Adipocyte (in vitro differentiated cells): ENCODE results near the gene KRT79.

Source experiments
- DNase-seq: peaks from one replicate; pipeline ENCODE4 v3.0.0-alpha.2; 2015; ENCODE audit warnings: low read depth
- H3K27me3 ChIP-seq: replicated peaks from 2 replicates; pipeline ENCODE4 v1.7.0; 2013; ENCODE audit warnings: mild to moderate bottlenecking, low read length, moderate library complexity; ENCODE audit not compliant: control insufficient read depth, insufficient read depth
- H3K36me3 ChIP-seq: 2 replicates; pipeline ENCODE4 v1.7.0; 2013; ENCODE audit warnings: low read length, mild to moderate bottlenecking, moderate library complexity; ENCODE audit not compliant: control insufficient read depth, insufficient read depth, severe bottlenecking
- H3K4me1 ChIP-seq: 2 replicates; pipeline ENCODE4 v1.7.0; 2013; ENCODE audit warnings: mild to moderate bottlenecking, low read length, moderate library complexity; ENCODE audit not compliant: control insufficient read depth, insufficient read depth
- H3K4me3 ChIP-seq: 2 replicates; pipeline ENCODE4 v1.7.0; 2013; ENCODE audit warnings: mild to moderate bottlenecking, low read length, moderate library complexity
- H3K9ac ChIP-seq: 2 replicates; pipeline ENCODE4 v1.7.0; 2013; ENCODE audit warnings: mild to moderate bottlenecking, low read length, moderate library complexity
- H3K9me3 ChIP-seq: 2 replicates; pipeline ENCODE4 v1.7.0; 2013; ENCODE audit warnings: mild to moderate bottlenecking, low read length, moderate library complexity; ENCODE audit not compliant: control insufficient read depth

Gene KRT79

DNA sequence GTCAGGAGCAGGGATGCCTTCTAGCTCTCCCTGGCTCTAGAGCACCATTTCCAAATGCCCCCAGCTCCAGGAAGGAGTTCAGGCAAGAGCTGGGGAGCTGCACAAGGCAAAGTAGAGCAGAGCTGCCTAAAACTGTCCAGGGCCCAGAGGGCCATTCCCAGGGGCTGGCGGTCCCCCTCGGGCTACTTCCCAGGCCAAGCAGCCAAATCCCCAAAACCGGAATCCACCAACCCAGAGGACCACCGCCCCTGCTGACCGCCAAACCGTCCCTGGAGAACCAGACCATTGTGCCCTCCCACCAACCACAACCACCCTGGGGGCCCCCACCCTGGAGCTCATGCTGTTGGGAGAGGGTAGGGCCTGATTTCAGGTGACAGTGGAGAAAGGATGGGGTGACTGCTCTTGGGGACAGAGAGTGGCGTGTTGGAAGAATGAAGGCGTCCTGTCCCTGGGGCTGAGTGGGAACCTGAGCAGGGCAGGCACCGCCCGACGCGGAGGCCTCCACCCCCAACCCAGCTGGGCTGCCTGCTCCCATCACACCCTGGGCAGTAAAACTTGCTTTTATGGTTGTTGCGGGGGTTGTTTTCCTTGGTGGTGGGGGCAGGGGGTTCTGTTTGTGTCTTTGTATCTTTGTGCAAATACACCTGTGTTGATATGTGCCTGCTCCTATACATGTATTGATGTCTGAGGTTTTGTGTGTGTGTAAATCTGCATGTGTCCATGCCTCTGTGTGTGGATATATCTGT lies 38.7 kb upstream of the KRT79 start:
- Histone ChIP-seq H3K9ac (no peak overlapping the region), H3K9me3 (no peaks in the 10 kb centered on the region), H3K27me3 (no peaks in the 10 kb centered on the region), H3K4me3 (no peak overlapping the region), H3K4me1 (peaks cover 42% of the 10 kb centered on the region), H3K36me3 (no peaks in the 10 kb centered on the region)
- DNase-seq = no peak

- no peaks in the 10 kb centered on the region for H3K36me3 ChIP-seq
- peak overlapping the region; percentile 57 for H3K9ac ChIP-seq
- H3K4me3 ChIP-seq = no peak overlapping the region
- no peaks in the 10 kb centered on the region for H3K27me3 ChIP-seq
- H3K9me3 ChIP-seq = no peaks in the 10 kb centered on the region
- peak; percentile 89 for DNase-seq
- H3K4me1 ChIP-seq = peaks cover 42% of the 10 kb centered on the region
These were observed 37.4 kb upstream of the KRT79 start for GRCh38 chr12:52871291-52872039.

DNA sequence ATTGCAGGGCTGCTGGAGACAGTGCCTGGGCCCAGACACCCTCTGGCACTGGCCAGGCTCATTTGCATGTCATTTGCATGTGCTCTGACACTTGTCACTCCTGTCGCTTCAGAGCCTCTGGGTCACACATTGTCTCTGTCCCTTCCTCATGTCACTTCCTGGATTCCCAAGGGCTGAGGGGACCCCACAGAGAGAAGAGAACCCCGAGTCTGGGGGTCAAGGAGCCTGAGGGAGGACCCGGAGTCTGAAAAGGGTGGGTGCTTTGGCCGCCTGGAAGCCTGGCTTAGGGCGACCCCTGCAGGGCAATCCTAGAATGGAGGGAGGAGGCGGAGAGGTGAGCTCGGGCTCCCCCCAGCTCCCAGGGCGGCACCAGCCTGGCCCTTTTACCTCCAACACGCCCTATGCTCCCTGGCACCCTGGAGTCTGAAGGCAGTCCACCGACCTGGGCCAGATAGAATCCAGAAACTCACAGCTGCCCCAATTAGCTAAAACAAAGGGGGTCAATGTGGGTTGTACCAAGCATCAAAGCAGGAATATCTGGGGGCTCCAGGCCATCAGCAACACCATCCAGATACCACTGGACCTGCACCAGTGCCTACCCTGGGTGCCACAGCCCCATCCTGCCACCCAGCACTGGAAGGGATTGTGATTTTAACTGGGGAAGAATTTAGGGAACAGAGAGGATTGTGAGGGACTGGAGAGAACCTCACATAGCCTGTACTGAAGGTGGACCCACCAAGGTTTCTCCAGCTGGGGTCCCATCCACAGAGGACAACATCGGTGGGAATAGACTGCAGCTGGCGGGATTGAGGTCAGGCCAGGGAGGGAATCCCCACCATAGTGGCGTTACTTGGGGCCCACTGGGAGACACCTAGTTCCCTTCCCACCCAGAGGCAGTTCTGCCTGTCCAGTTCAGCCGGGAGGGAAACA lies 36.5 kb upstream of the KRT79 start:
- H3K9ac ChIP-seq = peak overlapping the region; percentile 57
- no peaks in the 10 kb centered on the region for H3K36me3 ChIP-seq
- H3K9me3 ChIP-seq = no peaks in the 10 kb centered on the region
- peaks cover 42% of the 10 kb centered on the region for H3K4me1 ChIP-seq
- no peak overlapping the region for H3K4me3 ChIP-seq
- DNase-seq = peak; percentile 54
- no peaks in the 10 kb centered on the region for H3K27me3 ChIP-seq

DNA sequence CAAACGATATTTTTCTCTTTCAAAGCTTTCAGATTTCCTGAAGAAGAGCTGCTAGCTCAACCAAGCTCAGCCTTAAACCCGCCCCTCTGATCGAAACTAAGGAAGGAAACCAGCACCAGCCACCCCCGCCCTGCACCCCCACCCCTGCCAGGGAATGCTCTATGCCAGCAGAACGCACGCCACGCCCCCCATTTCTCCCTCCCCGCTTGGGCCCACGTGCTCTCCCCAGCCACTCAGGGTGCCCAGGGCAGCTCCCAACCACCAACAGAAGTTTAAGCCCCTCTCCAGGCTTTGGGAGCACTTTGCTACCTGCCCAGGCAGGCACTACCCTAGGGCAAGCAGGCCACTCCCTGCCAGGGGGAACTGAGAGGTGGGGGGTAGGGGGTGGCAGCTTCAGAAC lies 33.5 kb upstream of the KRT79 start:
- H3K4me1 ChIP-seq = peaks cover 25% of the 10 kb centered on the region
- H3K9ac ChIP-seq = no peak overlapping the region
- no peak overlapping the region for H3K4me3 ChIP-seq
- H3K36me3 ChIP-seq = no peaks in the 10 kb centered on the region
- no peaks in the 10 kb centered on the region for H3K9me3 ChIP-seq
- H3K27me3 ChIP-seq = no peaks in the 10 kb centered on the region
- DNase-seq = no peak

GRCh38 chr12:52867152-52867551 lies 33.0 kb upstream of the KRT79 start:
- DNase-seq = no peak
- Histone ChIP-seq H3K4me1 (peaks cover 20% of the 10 kb centered on the region), H3K9ac (no peak overlapping the region), H3K36me3 (no peaks in the 10 kb centered on the region), H3K4me3 (no peak overlapping the region), H3K27me3 (no peaks in the 10 kb centered on the region), H3K9me3 (no peaks in the 10 kb centered on the region)

DNA sequence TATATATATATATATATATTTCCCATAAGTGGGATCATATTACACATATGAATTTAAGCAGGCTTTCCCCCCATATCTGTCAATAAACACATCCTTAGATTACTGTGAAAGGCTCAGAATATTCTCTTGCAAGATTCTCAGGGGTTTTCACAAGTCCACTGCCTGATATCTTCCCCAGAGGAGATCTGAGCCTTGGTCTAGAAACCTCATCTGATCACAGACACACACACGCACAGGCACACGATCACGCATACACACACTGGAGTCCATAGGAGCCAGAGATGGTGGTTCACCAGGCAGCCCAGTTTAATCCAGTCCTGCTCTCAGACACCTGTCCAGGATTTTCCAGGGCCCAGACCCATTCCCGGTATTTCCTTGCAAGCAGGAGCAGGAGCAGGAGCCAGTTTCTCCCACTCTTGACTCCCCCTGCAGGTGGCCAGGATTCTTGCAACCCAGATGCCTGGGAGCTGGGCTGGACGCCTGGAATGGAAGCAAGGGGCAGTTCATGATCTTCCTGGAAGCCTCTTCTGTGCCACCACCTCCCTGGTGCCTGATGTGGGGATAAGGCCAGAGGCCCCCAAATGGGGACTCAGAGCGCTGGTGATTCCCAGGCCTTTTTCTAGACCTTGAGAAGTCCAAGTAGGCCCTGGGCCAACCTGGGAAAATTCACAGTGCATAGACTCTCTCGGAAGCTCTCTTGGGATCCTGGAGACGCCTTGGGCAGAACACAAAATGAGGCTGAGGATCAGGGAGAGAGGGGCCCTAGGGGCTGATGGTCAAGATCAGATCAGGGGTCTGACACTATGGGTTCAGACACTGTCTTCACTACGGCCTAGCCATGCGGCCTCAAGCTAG lies 31.2 kb upstream of the KRT79 start:
- H3K4me1 ChIP-seq = peaks cover 2% of the 10 kb centered on the region
- DNase-seq = peak; percentile 86
- H3K4me3 ChIP-seq = no peak overlapping the region
- no peak overlapping the region for H3K9ac ChIP-seq
- no peaks in the 10 kb centered on the region for H3K36me3 ChIP-seq
- no peaks in the 10 kb centered on the region for H3K9me3 ChIP-seq
- no peaks in the 10 kb centered on the region for H3K27me3 ChIP-seq

DNA sequence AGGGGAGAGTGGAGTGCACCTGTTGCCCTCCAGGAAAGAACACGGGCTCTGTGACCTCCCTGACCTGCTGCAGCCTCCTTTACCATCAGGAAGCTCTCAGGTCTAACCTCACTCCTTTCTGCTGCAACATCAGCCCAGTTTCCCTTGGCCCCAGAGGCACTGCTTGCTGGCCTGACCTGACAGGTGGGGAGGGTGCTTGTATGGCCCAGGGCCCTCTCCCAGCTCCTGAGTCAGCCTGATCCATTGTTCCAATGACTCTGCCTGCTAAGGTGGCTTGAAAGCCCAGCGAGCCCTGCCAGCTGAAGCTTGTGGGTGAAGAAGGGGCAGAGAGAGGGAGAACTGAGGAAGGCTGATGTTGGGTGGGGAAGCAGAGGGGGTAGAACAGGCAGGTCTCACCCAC lies 27.9 kb upstream of the KRT79 start:
- H3K4me1 ChIP-seq = peaks cover 7% of the 10 kb centered on the region
- H3K36me3 ChIP-seq = no peaks in the 10 kb centered on the region
- H3K4me3 ChIP-seq = no peak overlapping the region
- no peaks in the 10 kb centered on the region for H3K9me3 ChIP-seq
- H3K27me3 ChIP-seq = peaks cover under 1% of the 10 kb centered on the region
- no peak for DNase-seq
- H3K9ac ChIP-seq = no peak overlapping the region

DNA sequence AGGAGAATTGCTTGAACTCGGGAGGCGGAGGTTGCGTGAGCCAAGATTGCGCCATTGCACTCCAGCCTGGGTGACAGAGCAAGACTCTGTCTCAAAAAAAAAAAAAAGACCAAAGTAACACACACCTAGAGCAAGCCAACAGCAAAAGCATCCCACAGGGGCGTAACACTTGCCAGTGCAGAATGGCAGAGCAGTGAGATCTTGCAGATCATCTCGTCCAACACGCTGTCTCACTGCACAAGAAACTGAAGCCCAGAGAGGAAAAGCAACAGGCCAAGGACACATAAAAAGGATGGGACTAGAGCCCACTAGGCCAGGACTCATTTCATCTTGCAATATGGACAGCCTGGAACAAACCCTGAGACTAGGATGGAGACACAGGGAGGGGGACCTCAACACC lies 27.4 kb upstream of the KRT79 start:
- no peak for DNase-seq
- no peak overlapping the region for H3K4me3 ChIP-seq
- H3K36me3 ChIP-seq = no peaks in the 10 kb centered on the region
- H3K9me3 ChIP-seq = no peaks in the 10 kb centered on the region
- H3K9ac ChIP-seq = no peak overlapping the region
- peaks cover 4% of the 10 kb centered on the region for H3K27me3 ChIP-seq
- H3K4me1 ChIP-seq = peaks cover 7% of the 10 kb centered on the region

DNA sequence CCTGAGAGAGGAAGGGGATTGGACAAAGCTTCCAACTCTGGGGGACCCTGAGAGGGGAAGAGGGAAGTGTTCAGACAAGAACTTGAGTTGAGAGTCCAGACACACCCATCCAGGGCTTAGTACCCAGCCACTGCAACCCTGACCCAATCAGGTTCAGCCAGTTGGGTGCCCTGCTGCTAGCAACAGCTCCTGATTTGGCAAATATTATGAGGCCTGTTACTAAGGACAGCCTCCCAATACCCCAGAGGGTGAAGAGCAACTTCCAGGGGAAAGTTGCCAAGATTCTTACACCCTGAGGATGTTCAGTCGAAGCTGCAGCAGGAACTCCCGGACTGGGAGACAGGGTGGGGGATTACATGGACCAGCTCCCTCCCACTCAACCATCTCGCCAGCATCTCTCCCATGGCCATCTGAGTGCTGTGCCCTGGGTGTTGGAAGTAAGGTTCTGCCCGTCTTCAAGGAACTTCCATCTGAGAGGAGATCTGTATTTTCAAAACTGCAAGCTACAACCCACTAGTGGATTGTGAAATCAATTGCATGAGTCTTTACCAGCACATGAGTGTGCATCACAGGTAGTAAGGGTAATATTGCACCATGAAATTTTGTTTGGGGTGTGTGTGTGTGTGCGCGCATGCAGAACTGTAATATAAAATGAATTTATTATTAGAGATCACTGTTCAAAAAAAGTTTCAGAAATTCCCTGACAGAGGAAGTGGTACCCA lies 26.2 kb upstream of the KRT79 start:
- Histone ChIP-seq H3K9ac (no peak overlapping the region), H3K9me3 (no peaks in the 10 kb centered on the region), H3K4me1 (peaks cover 7% of the 10 kb centered on the region), H3K36me3 (no peaks in the 10 kb centered on the region), H3K27me3 (peaks cover 4% of the 10 kb centered on the region), H3K4me3 (no peak overlapping the region)
- DNase-seq = peak; percentile 67

DNA sequence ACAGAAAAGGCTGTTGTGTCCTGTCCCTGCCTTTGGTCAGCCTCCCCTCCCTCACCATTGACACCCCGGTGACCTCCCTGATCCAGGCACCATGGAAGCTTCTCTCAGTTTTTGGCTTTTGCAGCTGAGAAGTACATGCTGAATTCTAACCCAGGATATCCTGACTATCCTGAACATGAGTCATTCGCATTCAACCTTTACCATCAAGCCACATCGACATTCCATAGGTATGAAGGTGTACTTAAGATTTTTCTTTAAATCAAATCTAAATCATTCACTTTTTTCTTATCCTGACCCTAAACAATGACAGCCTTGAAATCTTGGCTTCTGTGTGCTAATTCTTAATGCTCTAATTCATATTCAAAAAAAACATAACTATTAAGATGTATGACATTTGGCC lies 23.4 kb upstream of the KRT79 start:
- Histone ChIP-seq H3K9ac (no peak overlapping the region), H3K27me3 (peaks cover 13% of the 10 kb centered on the region), H3K4me3 (no peak overlapping the region), H3K9me3 (no peaks in the 10 kb centered on the region), H3K4me1 (peaks cover 7% of the 10 kb centered on the region), H3K36me3 (no peaks in the 10 kb centered on the region)
- DNase-seq = no peak
